Keratinocyte (primary cell): ENCODE results near the gene DEPDC5. TPM values are rescaled to one million over a fixed set of nuclear protein-coding genes. Genes with fewer than 3 reads are reported as not detected.

Experiments
- DNase-seq: peaks from one replicate; pipeline ENCODE4 v3.0.0-alpha.2; 2011; ENCODE audit warnings: low read depth, missing footprints, low spot score
- FAIRE-seq: peaks from 2 replicates; lab custom pipeline; 2011; peaks lifted over from hg19 to GRCh38; lab: Jason Lieb, UNC
- H2AFZ ChIP-seq: 2 replicates; pipeline ENCODE4 v1.6.0; 2012; ENCODE audit warnings: low read length, control low read depth, inconsistent platforms; ENCODE audit not compliant: control insufficient read depth
- H3K27ac ChIP-seq: 2 replicates; pipeline ENCODE4 v1.5.1; 2011; ENCODE audit warnings: low read length; ENCODE audit not compliant: control insufficient read depth, insufficient read depth
- H3K27me3 ChIP-seq: 3 replicates; pipeline ENCODE4 v1.6.0; 2011; ENCODE audit warnings: low read length; ENCODE audit not compliant: control insufficient read depth, insufficient read depth; ENCODE audit errors: extremely low read depth
- H3K36me3 ChIP-seq, 2 experiments: 2 replicates in 1 of 2; 3 replicates in 1 of 2; pipeline ENCODE4 v1.5.1; 2011; ENCODE audit warnings: low read length in 2 of 2, mild to moderate bottlenecking in 1 of 2; ENCODE audit not compliant: control insufficient read depth in 2 of 2, insufficient read depth in 2 of 2; ENCODE audit errors: extremely low read depth in 1 of 2
- H3K4me1 ChIP-seq: 3 replicates; pipeline ENCODE4 v1.5.1; 2011; ENCODE audit warnings: low read length; ENCODE audit not compliant: control insufficient read depth, insufficient read depth; ENCODE audit errors: extremely low read depth
- H3K4me2 ChIP-seq: 3 replicates; pipeline ENCODE4 v1.6.0; 2011; ENCODE audit warnings: low read depth, low read length; ENCODE audit not compliant: control insufficient read depth, insufficient read depth; ENCODE audit errors: extremely low read depth
- H3K4me3 ChIP-seq, 3 experiments: fragments of 200-600 bp in 1 of 3; sonication (generic) in 1 of 3; 2 replicates in 2 of 3; 3 replicates in 1 of 3; pipeline ENCODE4 v1.5.1; 2011 to 2016; ENCODE audit warnings: low read length in 3 of 3, mild to moderate bottlenecking in 3 of 3, control low read depth in 2 of 3, inconsistent platforms in 1 of 3, low read depth in 1 of 3, mixed read lengths in 1 of 3, mixed run types in 1 of 3, moderate library complexity in 1 of 3; ENCODE audit not compliant: control insufficient read depth in 2 of 3, insufficient read depth in 2 of 3; ENCODE audit errors: extremely low read depth in 1 of 3
- H3K79me2 ChIP-seq: 2 replicates; pipeline ENCODE4 v1.6.0; 2012; ENCODE audit warnings: low read length; ENCODE audit not compliant: control insufficient read depth, insufficient read depth
- H3K9ac ChIP-seq: 3 replicates; pipeline ENCODE4 v1.6.0; 2011; ENCODE audit warnings: low read length; ENCODE audit not compliant: control insufficient read depth, insufficient read depth; ENCODE audit errors: extremely low read depth
- H3K9me1 ChIP-seq: 3 replicates; pipeline ENCODE4 v1.6.0; 2011; ENCODE audit warnings: low read length; ENCODE audit not compliant: control insufficient read depth, insufficient read depth; ENCODE audit errors: extremely low read depth
- H3K9me3 ChIP-seq: 2 replicates; pipeline ENCODE4 v1.5.1; 2012; ENCODE audit warnings: low read depth, low read length; ENCODE audit not compliant: control insufficient read depth
- H4K20me1 ChIP-seq: 3 replicates; pipeline ENCODE4 v1.6.0; 2011; ENCODE audit warnings: low read length; ENCODE audit not compliant: control insufficient read depth, insufficient read depth; ENCODE audit errors: extremely low read depth
- EZH2 ChIP-seq: IDR thresholded peaks from one replicate; pipeline ENCODE4 v1.6.1; 2012; ENCODE audit warnings: inconsistent platforms, mild to moderate bottlenecking, low read length, moderate library complexity
- dilution Hi-C: fragments of 300-500 bp; cut with MboI; formaldehyde crosslinking; loops from one replicate; pipeline ENCODE4 v1.7.0; 2020; ENCODE audit warnings: low sequenced_read_pairs; ENCODE audit not compliant: extremely low pct_ligation_motif_present
- polyA plus RNA-seq, 5 experiments: library from polyadenylated mRNA; depleted of rRNA in 3 of 5; stranded (reverse) in 3 of 5; stranded (forward) in 1 of 5; unstranded in 1 of 5; fragments of >200 nt; gene quantifications; 1 replicate in 1 of 5; 2 replicates in 3 of 5; 3 replicates in 1 of 5; pipeline versions ENCODE4 v1.2.1 to v1.2.3, GENCODE V29; 2011 to 2012; ENCODE audit warnings: missing spikeins in 2 of 5, low read depth in 1 of 5, low replicate concordance in 1 of 5
- TF ChIP-seq, protein P1 (sequence below), 3 experiments: IDR thresholded peaks in 1 of 3; conservative IDR thresholded peaks in 1 of 3; optimal IDR thresholded peaks in 1 of 3; 2 replicates in 2 of 3; 3 replicates in 1 of 3; pipeline versions ENCODE3 to v1.5.1; 2011; ENCODE audit warnings: low read length in 3 of 3, mild to moderate bottlenecking in 3 of 3, moderate library complexity in 2 of 3, control low read depth in 1 of 3, inconsistent platforms in 1 of 3; ENCODE audit not compliant: insufficient read depth in 2 of 3; ENCODE audit errors: extremely low read depth in 1 of 3

The DEPDC5 gene
- polyA plus RNA-seq, 1 donor (not counting 4 experiments of a cell fraction or from before 2014, with no cell fraction given) = 9.7 TPM

- H4K20me1 ChIP-seq = no peaks in the 10 kb centered on the region
- H3K4me2 ChIP-seq = no peak overlapping the region
- H3K27me3 ChIP-seq = no peaks in the 10 kb centered on the region
- no peaks in the 10 kb centered on the region for H3K9me1 ChIP-seq
- H3K4me3 ChIP-seq = no peak overlapping the region
- no peak overlapping the region for H3K27ac ChIP-seq
- TF ChIP-seq, protein P1, sequence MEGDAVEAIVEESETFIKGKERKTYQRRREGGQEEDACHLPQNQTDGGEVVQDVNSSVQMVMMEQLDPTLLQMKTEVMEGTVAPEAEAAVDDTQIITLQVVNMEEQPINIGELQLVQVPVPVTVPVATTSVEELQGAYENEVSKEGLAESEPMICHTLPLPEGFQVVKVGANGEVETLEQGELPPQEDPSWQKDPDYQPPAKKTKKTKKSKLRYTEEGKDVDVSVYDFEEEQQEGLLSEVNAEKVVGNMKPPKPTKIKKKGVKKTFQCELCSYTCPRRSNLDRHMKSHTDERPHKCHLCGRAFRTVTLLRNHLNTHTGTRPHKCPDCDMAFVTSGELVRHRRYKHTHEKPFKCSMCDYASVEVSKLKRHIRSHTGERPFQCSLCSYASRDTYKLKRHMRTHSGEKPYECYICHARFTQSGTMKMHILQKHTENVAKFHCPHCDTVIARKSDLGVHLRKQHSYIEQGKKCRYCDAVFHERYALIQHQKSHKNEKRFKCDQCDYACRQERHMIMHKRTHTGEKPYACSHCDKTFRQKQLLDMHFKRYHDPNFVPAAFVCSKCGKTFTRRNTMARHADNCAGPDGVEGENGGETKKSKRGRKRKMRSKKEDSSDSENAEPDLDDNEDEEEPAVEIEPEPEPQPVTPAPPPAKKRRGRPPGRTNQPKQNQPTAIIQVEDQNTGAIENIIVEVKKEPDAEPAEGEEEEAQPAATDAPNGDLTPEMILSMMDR (optimal IDR thresholded peaks at IDR 0.05 in 1 of 3, IDR thresholded peaks at IDR 0.05 in 1 of 3, conservative IDR thresholded peaks at IDR 0.05 in 1 of 3; ENCODE audit: extremely low read depth in 1 of 3, insufficient read depth in 2 of 3, low read length in 3 of 3) = no peak
- TF ChIP-seq EZH2 = no peak
- dilution Hi-C loops = no loop called here
- no peak for DNase-seq
- H2AFZ ChIP-seq = no peak overlapping the region
- FAIRE-seq = no peak
- no peaks in the 10 kb centered on the region for H3K79me2 ChIP-seq
- H3K9me3 ChIP-seq = no peaks in the 10 kb centered on the region
- H3K4me1 ChIP-seq = peaks cover 6% of the 10 kb centered on the region
- H3K9ac ChIP-seq = no peak overlapping the region
- H3K36me3 ChIP-seq = no peaks in the 10 kb centered on the region
Measured at GRCh38 chr22:31881865-31882264, 128.0 kb downstream of the DEPDC5 start.

DNA sequence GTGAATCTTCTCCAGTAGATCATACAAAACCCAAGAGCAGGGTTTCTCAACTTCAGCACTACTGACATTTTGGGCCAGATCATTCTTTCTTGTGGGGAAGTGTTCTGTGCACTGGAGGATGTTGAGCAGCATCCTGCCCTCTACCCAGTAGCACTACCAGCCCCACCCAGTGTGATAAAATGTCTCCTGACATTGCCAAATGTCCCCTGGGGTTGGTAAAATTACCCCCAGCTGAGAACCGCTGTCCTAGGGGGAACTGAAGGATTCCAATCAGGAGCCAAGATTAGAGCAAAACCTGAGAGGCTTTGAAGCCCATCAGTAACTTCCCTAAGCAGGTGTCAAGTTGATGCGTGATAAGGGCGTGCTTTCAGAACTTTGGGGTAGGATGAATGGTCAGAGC, 129.2 kb downstream of the DEPDC5 start:
- dilution Hi-C loops = no loop called here
- peak; percentile 20 for FAIRE-seq
- H3K36me3 ChIP-seq = no peaks in the 10 kb centered on the region

More for the DNA sequence above, 129.2 kb downstream of the DEPDC5 start:
- TF ChIP-seq, protein P1 (optimal IDR thresholded peaks at IDR 0.05 in 1 of 3, IDR thresholded peaks at IDR 0.05 in 1 of 3, conservative IDR thresholded peaks at IDR 0.05 in 1 of 3; ENCODE audit: extremely low read depth in 1 of 3, insufficient read depth in 2 of 3, low read length in 3 of 3) = no peak
- no peak for TF ChIP-seq EZH2
- no peaks in the 10 kb centered on the region for H3K27me3 ChIP-seq
- no peaks in the 10 kb centered on the region for H3K9me3 ChIP-seq
- H3K4me3 ChIP-seq = no peak overlapping the region
- no peak overlapping the region for H3K27ac ChIP-seq
- H3K4me2 ChIP-seq = no peak overlapping the region
- H3K9ac ChIP-seq = no peak overlapping the region
- no peak overlapping the region for H2AFZ ChIP-seq
- H4K20me1 ChIP-seq = no peaks in the 10 kb centered on the region
- peaks cover 6% of the 10 kb centered on the region for H3K4me1 ChIP-seq
- no peak for DNase-seq
- H3K79me2 ChIP-seq = no peaks in the 10 kb centered on the region
- H3K9me1 ChIP-seq = no peaks in the 10 kb centered on the region
